K562 (cell line): Measurements from ENCODE around the gene NUP188. TPM values are rescaled to one million over a fixed set of nuclear protein-coding genes. Genes with fewer than 3 reads are reported as not detected.

Experiments
- ATAC-seq: fragments of 200-7000 bp; cut with Tn5 transposase; 3 replicates; pipeline ENCODE4 v1.9.1; 2020; ENCODE audit warnings: moderate library complexity
- BruUV-seq: library from RNA; stranded (reverse); fragments of 400-500 nt; replicated peaks from 2 replicates; lab custom pipeline; 2021; lab: Mats Ljungman, UMichigan
- CTCF ChIA-PET: fragments of 300-600 bp; formaldehyde crosslinking; extraction: SDS; loops from one replicate; lab custom pipeline; 2021; ENCODE audit warnings: low intra/inter-chr PET ratio; lab: Yijun Ruan, JAX
- POLR2A ChIA-PET: fragments of 300-600, 350-650 bp; sonication (Branson Sonifier 250); formaldehyde crosslinking; extraction: SDS; loops from one replicate; lab custom pipeline; 2021; ENCODE audit warnings: antibody characterized with exemption, inconsistent platforms; lab: Yijun Ruan, JAX
- DNase-seq, 4 experiments: peaks; one replicate each; pipeline versions ENCODE4 v3.0.0 to v3.0.0-alpha.2; 2011 to 2018; ENCODE audit warnings: low spot score in 3 of 4, mixed read lengths in 3 of 4; ENCODE audit errors: extremely low read depth in 1 of 4
- FAIRE-seq: peaks from 2 replicates; lab custom pipeline; 2011; peaks lifted over from hg19 to GRCh38; lab: Jason Lieb, UNC
- H2AFZ ChIP-seq: 2 replicates; pipeline ENCODE4 v1.6.0; 2011; ENCODE audit warnings: low read depth, low read length, control low read depth, inconsistent platforms
- H3K27ac ChIP-seq: fragments of 200-600 bp; 3 replicates; pipeline ENCODE4 v1.8.0; 2011; ENCODE audit warnings: low read depth, mild to moderate bottlenecking, control low read depth, inconsistent platforms, low read length, moderate library complexity, mixed read lengths; ENCODE audit errors: extremely low read depth
- H3K27me3 ChIP-seq, 2 experiments: fragments of 300-600 bp in 1 of 2; 2 replicates in 1 of 2; 3 replicates in 1 of 2; pipeline versions ENCODE4 v1.6.0 to v1.8.0; 2011; ENCODE audit warnings: inconsistent platforms in 2 of 2, low read length in 2 of 2, mild to moderate bottlenecking in 1 of 2, mixed read lengths in 1 of 2, moderate library complexity in 1 of 2; ENCODE audit not compliant: control insufficient read depth in 2 of 2, insufficient read depth in 2 of 2
- H3K36me3 ChIP-seq: fragments of 300-600 bp; 3 replicates; pipeline ENCODE4 v1.8.0; 2011; ENCODE audit warnings: mild to moderate bottlenecking, low read length, inconsistent platforms; ENCODE audit not compliant: control insufficient read depth, insufficient read depth
- H3K4me1 ChIP-seq, 2 experiments: fragments of 200-600 bp in 1 of 2; replicated peaks in 1 of 2; 2 replicates in 1 of 2; 3 replicates in 1 of 2; pipeline versions ENCODE4 v1.5.1 to v1.8.0; 2011; ENCODE audit warnings: inconsistent platforms in 2 of 2, low read length in 2 of 2, mild to moderate bottlenecking in 1 of 2, mixed read lengths in 1 of 2, moderate library complexity in 1 of 2; ENCODE audit not compliant: control insufficient read depth in 2 of 2, insufficient read depth in 2 of 2
- H3K4me2 ChIP-seq: 2 replicates; pipeline ENCODE4 v1.6.1; 2011; ENCODE audit warnings: low read length, control low read depth, inconsistent platforms, mixed read lengths; ENCODE audit not compliant: insufficient read depth
- H3K4me3 ChIP-seq: fragments of 200-600 bp; sonication (generic), shearing (Covaris generic); 2 replicates; pipeline ENCODE4 v1.5.1; 2016; ENCODE audit warnings: control low read depth, inconsistent platforms
- H3K79me2 ChIP-seq: fragments of 200-600 bp; 3 replicates; pipeline ENCODE4 v1.8.0; 2011; ENCODE audit warnings: low read length, inconsistent platforms; ENCODE audit not compliant: control insufficient read depth, insufficient read depth
- H3K9ac ChIP-seq, 2 experiments: 2 replicates each; pipeline versions ENCODE4 v1.6.0 to v1.6.1; 2011; ENCODE audit warnings: low read depth in 2 of 2, low read length in 2 of 2, control low read depth in 1 of 2, inconsistent platforms in 1 of 2, mild to moderate bottlenecking in 1 of 2, mixed read lengths in 1 of 2; ENCODE audit not compliant: insufficient read depth in 1 of 2
- H3K9me1 ChIP-seq: one replicate; pipeline ENCODE4 v1.6.0; 2011; ENCODE audit warnings: inconsistent platforms, mild to moderate bottlenecking, low read length, moderate library complexity; ENCODE audit not compliant: control insufficient read depth, insufficient read depth
- H3K9me3 ChIP-seq: replicated peaks from 2 replicates; pipeline ENCODE4 v1.5.1; 2011; ENCODE audit warnings: low read depth, low read length, inconsistent platforms; ENCODE audit not compliant: control insufficient read depth, insufficient read depth
- H4K20me1 ChIP-seq: replicated peaks from 2 replicates; pipeline ENCODE4 v1.6.1; 2011; ENCODE audit warnings: low read length, inconsistent platforms, mixed read lengths; ENCODE audit not compliant: control insufficient read depth, insufficient read depth
- ELF1 ChIP-seq: fragments of 200-800 bp; sonication (Bioruptor generic); IDR thresholded peaks from 2 replicates; pipeline ENCODE4 v1.6.1; 2016; ENCODE audit warnings: missing genetic modification characterization, missing compliant biosample characterization
- PHF8 ChIP-seq: fragments of 200-600 bp; sonication (generic); IDR thresholded peaks from 2 replicates; pipeline ENCODE4 v1.6.1; 2012; ENCODE audit warnings: mixed run types, mild to moderate bottlenecking, inconsistent platforms, low read length, moderate library complexity, borderline replicate concordance
- PKNOX1 ChIP-seq: fragments of 450-650 bp; IDR thresholded peaks from 2 replicates; pipeline ENCODE4 v1.6.1; 2016
- RBM39 ChIP-seq: fragments of 200-400 bp; formaldehyde crosslinking; optimal IDR thresholded peaks from 2 replicates; pipeline ENCODE3; 2018; ENCODE audit warnings: low read depth, low read length
- TEAD1 ChIP-seq, 2 experiments: fragments of 450-650 bp in 1 of 2; sonication (generic) in 1 of 2; formaldehyde crosslinking; IDR thresholded peaks; 2 replicates each; pipeline versions ENCODE4 v1.4.0 to v1.8.0; 2020 to 2022; ENCODE audit warnings: mild to moderate bottlenecking in 2 of 2, missing genetic modification reagents in 1 of 2
- ZBTB33 ChIP-seq: sonication (generic); formaldehyde crosslinking; IDR thresholded peaks from 2 replicates; pipeline ENCODE4 v1.8.1; 2023; ENCODE audit warnings: mild to moderate bottlenecking, missing genetic modification reagents
- WGBS: fragments of 100-300 bp; shearing (Covaris generic); methylation state at CpG from one replicate; pipeline ENCODE4 v1.1.6; 2016; ENCODE audit warnings: low coverage, mixed read lengths; ENCODE audit not compliant: insufficient coverage; ENCODE audit errors: missing lambda C conversion rate; 5-methylcytosine and 5-hydroxymethylcytosine counted together
- in situ Hi-C: fragments of 300-500 bp; cut with MboI; formaldehyde crosslinking; loops from 4 replicates; pipeline ENCODE4 v1.15.0; 2018; ENCODE audit warnings: inconsistent platforms, mixed read lengths
- intact Hi-C: fragments of 100-400 bp; cut with micrococcal nuclease; formaldehyde crosslinking; loops from 2 replicates; pipeline ENCODE4 v1.14.2; 2022
- polyA plus RNA-seq, 8 experiments: library from polyadenylated mRNA; depleted of rRNA in 4 of 8; stranded (reverse) in 5 of 8; unstranded in 3 of 8; fragments of >200 nt; fragmentation: Nextera tagmentation in 2 of 8; fragmentation: Illumina TruSeq in 1 of 8; extraction: Ambion mirVana in 2 of 8; extraction: Trizol in 1 of 8; gene quantifications; 2 replicates each; pipeline versions ENCODE4 v1.2.1 to v1.2.3, GENCODE V29; 2011 to 2014; ENCODE audit warnings: inconsistent platforms in 1 of 8, missing spikeins in 1 of 8
- total RNA-seq, 7 experiments: library from RNA; depleted of rRNA in 6 of 7; stranded (reverse); fragments of >200 nt in 6 of 7; fragmentation: Illumina TruSeq in 2 of 7; extraction: Trizol in 2 of 7; gene quantifications; 2 replicates each; pipeline versions ENCODE4 v1.2.1 to v1.2.3, GENCODE V29; 2011 to 2021; ENCODE audit warnings: low replicate concordance in 1 of 7

Gene NUP188
- total and polyA plus RNA-seq, 9 of the 15 experiments (the other 6 are each of a cell fraction or from before 2014, with no cell fraction given), result 11.7 to 135 (median 70.6) TPM

GRCh38 chr9:128999581-129000206 is 52.2 kb downstream of the NUP188 start:
- Histone ChIP-seq H2AFZ (no peak overlapping the region), H3K4me2 (no peak overlapping the region), H3K79me2 (no peaks in the 10 kb centered on the region), H4K20me1 (no peaks in the 10 kb centered on the region), H3K27ac (no peak overlapping the region), H3K4me1 (no peaks in the 10 kb centered on the region), H3K36me3 (peaks cover 86% of the 10 kb centered on the region), H3K4me3 (no peak overlapping the region), H3K27me3 (no peaks in the 10 kb centered on the region), H3K9me3 (no peaks in the 10 kb centered on the region), H3K9me1 (no peaks in the 10 kb centered on the region), H3K9ac (0 out of 4 replicates have a peak overlapping the region, but pooled peaks of 1 of the 2 experiments have one; percentile 6)
- intact Hi-C loops, result no loop called here
- no peak for DNase-seq
- WGBS, result 88% methylated on average over 13 of the region's 13 CpGs
- ATAC-seq, result no peak
- POLR2A ChIA-PET, result no interaction called here
- CTCF ChIA-PET, result no interaction called here
- in situ Hi-C loops, result no loop called here
- TF ChIP-seq PKNOX1, result no peak
- TF ChIP-seq RBM39, result no peak
- TF ChIP-seq ELF1 (tag), result no peak
- no peak for TF ChIP-seq PHF8
- peak; percentile 26; the same call in 1 of the 2 replicates for TF ChIP-seq ZBTB33 (CRISPR knock-in tag)
- TF ChIP-seq TEAD1 (CRISPR knock-in tag; IDR thresholded peaks at IDR 0.05), result no peak
- BruUV-seq, result no TSS peak
- no peak for FAIRE-seq
